Sigmoid colon (tissue), 7 donors: ENCODE results near the gene RHBDL1. TPM values are rescaled to one million over a fixed set of nuclear protein-coding genes. Genes with fewer than 3 reads are reported as not detected.
A peak's percentile ranks its signal among the peaks of the same experiment; 100 is the strongest.

Experiments
- DNase-seq: peaks from one replicate; pipeline ENCODE4 v3.0.0-alpha.2; 2019
- H3K27ac ChIP-seq, 4 donors: fragments of 200-600 bp; sonication (generic); one replicate each; pipeline ENCODE4 v1.5.1; 2016 to 2019; ENCODE audit warnings: mild to moderate bottlenecking in 1 of 4
- H3K27me3 ChIP-seq, 3 donors: fragments of 200-600 bp; sonication (generic); one replicate each; pipeline ENCODE4 v1.5.1; 2019; ENCODE audit warnings: mild to moderate bottlenecking in 1 of 3
- H3K36me3 ChIP-seq, 4 donors: fragments of 200-600 bp; sonication (generic); one replicate each; pipeline ENCODE4 v1.5.1; 2016 to 2019
- H3K4me1 ChIP-seq, 4 donors: fragments of 200-600 bp; sonication (generic); one replicate each; pipeline ENCODE4 v1.5.1; 2017 to 2019
- H3K4me3 ChIP-seq, 4 donors: fragments of 200-600 bp; sonication (generic); one replicate each; pipeline ENCODE4 v1.5.1; 2017 to 2019; ENCODE audit warnings: mild to moderate bottlenecking in 2 of 4, moderate library complexity in 1 of 4
- H3K9me3 ChIP-seq, 4 donors: fragments of 200-600 bp in 3 of 4; sonication (generic) in 3 of 4; one replicate each; pipeline versions ENCODE4 v1.5.1 to v1.6.1; 2013 to 2019
- EP300 ChIP-seq, 4 donors: sonication (generic); formaldehyde crosslinking; IDR thresholded peaks; one replicate each; pipeline ENCODE4 v1.6.1; 2017; ENCODE audit warnings: antibody characterized with exemption in 4 of 4
- POLR2A ChIP-seq, 2 donors: fragments of 450-650 bp; IDR thresholded peaks; one replicate each; pipeline ENCODE4 v1.6.1; 2016; ENCODE audit warnings: antibody characterized with exemption in 2 of 2, mild to moderate bottlenecking in 2 of 2, moderate library complexity in 2 of 2
- POLR2AphosphoS5 ChIP-seq, 4 donors: sonication (generic); formaldehyde crosslinking; IDR thresholded peaks; one replicate each; pipeline ENCODE4 v1.6.1; 2017; ENCODE audit warnings: antibody characterized with exemption in 4 of 4
- WGBS, 2 donors: extraction: QIAGEN DNeasy Blood & Tissue Kit; methylation state at CpG; one replicate each; pipeline ENCODE4 v1.1.7; 2013; 5-methylcytosine and 5-hydroxymethylcytosine counted together
- intact Hi-C: fragments of 100-400 bp; cut with DNase I; formaldehyde crosslinking; loops from one replicate; pipeline ENCODE4 v1.15.1; 2023
- polyA plus RNA-seq, 3 donors: library from polyadenylated mRNA; stranded (reverse); fragments of 200-250 nt; gene quantifications; one replicate each; pipeline ENCODE4 v1.2.3, GENCODE V29; 2013
- total RNA-seq, 4 donors: library from RNA; depleted of rRNA; stranded (reverse); fragments of >200 nt; gene quantifications; one replicate each; pipeline ENCODE4 v1.1.0, GENCODE V29; 2016
- TF ChIP-seq, protein P1 (sequence below), 4 experiments: fragments of 450-650 bp in 3 of 4; fragments of 200-600 bp in 1 of 4; IDR thresholded peaks; one replicate each; pipeline ENCODE4 v1.5.1; 2016 to 2019; ENCODE audit warnings: antibody characterized with exemption in 4 of 4, mild to moderate bottlenecking in 3 of 4, moderate library complexity in 2 of 4
- donor health status: healthy with polysubstance abuse.
- donor health status: Bipolar disorder and iron deficiency.
- donor health status: healthy.

RHBDL1 gene
- total and polyA plus RNA-seq, 7 donors = 0.46 to 6.1 (median 1.5) TPM; not detected in 2

DNA sequence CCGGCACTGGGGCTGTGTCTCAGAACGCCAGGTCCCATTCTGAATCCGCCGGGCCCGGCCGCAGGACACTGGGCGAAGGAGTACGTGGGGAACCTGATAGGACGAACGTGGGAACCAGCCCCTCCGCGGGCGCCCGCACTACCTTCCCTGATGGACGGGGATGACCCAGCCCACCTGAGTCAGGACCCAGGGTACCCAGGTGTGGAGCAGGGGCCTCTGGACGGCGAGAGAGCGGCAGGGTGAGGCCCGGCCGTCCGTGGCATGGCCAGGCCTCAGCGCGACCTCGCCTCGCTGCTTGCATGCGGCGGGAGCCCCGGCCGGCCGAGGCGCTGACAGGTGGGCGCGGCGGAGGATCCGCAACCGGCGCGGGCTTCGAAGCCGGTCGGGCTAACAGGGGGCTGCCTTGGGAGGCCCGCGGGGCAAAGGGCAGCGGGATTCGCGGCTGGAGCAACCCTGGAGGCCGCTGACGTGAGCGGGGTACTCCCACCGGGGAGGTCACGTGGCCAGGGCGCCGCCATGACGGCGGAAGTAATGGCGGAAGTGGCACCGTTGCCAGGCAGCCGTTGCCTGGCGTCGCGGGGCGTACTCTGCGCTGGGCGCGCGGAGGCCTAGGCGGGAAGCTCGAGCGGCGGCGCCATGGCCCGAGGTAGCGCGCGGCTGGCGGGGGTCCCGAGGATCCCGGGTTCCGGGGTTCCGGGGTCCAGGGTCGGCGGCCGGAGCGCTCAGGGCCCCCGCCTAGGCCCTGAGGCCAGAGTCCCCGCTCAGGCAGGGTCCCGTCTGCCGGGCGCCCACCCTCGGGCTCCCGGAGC is 26.5 kb upstream of the RHBDL1 start, which contains the start of gene WDR90:
WDR90 (plus strand) TSS at position 585 of the 809 bp plus-strand sequence; CDS start at position 637, 52 bp downstream.
- DNase-seq = peak; percentile 97
- peak; percentile 58 to 88 (median 76) for TF ChIP-seq POLR2AphosphoS5 (IDR thresholded peaks at IDR 0.05)
- TF ChIP-seq, protein P1, sequence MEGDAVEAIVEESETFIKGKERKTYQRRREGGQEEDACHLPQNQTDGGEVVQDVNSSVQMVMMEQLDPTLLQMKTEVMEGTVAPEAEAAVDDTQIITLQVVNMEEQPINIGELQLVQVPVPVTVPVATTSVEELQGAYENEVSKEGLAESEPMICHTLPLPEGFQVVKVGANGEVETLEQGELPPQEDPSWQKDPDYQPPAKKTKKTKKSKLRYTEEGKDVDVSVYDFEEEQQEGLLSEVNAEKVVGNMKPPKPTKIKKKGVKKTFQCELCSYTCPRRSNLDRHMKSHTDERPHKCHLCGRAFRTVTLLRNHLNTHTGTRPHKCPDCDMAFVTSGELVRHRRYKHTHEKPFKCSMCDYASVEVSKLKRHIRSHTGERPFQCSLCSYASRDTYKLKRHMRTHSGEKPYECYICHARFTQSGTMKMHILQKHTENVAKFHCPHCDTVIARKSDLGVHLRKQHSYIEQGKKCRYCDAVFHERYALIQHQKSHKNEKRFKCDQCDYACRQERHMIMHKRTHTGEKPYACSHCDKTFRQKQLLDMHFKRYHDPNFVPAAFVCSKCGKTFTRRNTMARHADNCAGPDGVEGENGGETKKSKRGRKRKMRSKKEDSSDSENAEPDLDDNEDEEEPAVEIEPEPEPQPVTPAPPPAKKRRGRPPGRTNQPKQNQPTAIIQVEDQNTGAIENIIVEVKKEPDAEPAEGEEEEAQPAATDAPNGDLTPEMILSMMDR (IDR thresholded peaks at IDR 0.05) = no peak
- TF ChIP-seq EP300 (IDR thresholded peaks at IDR 0.05) = no peak
- TF ChIP-seq POLR2A (IDR thresholded peaks at IDR 0.05) = peak; percentile 20 to 53
- Histone ChIP-seq H3K27ac (peak within 1 kb of the TSS; percentile 78 to 91 (median 90)), H3K4me3 (peak within 1 kb of the TSS; percentile 59 to 84 (median 66)), H3K36me3 (peaks cover 0 to 20% (median 0%) of the 10 kb centered on the region in 4 donors), H3K27me3 (no peaks in the 10 kb centered on the region), H3K4me1 (peaks cover 0 to 40% (median 34%) of the 10 kb centered on the region in 4 donors), H3K9me3 (no peaks in the 10 kb centered on the region)
- WGBS, 2 donors = 1% methylated on average over 91 of the region's 91 CpGs
- intact Hi-C loops = no loop called here

DNA sequence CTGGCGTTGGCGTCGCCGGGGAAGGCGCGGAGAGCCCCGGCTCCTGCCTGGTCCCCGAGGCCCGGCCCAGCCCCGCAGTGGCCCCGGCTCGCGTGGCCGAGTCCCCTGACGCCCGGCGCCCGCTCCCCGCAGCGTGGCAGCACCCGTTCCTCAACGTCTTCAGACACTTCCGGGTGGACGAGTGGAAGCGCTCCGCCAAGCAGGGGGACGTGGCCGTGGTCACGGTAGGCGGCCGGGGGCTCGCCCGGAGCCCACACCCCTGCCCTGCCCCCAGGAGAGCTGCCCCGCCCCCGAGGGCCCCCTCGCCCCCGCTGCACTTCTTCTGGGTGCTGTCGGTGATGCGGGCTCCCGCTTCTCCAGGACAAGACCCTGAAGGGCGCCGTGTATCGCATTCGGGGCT is 25.8 kb upstream of the RHBDL1 start:
- intact Hi-C loops = no loop called here
- 1 to 3% methylated on average over 44 of the region's 44 CpGs for WGBS, 2 donors
- H3K4me3 ChIP-seq = peak overlapping the region; percentile 59 to 84 (median 66)
- H3K27ac ChIP-seq = peak overlapping the region; percentile 78 to 91 (median 90)
- no peak for TF ChIP-seq POLR2A (IDR thresholded peaks at IDR 0.05)
- no peak for TF ChIP-seq EP300 (IDR thresholded peaks at IDR 0.05)
- TF ChIP-seq, protein P1 (IDR thresholded peaks at IDR 0.05) = no peak
- no peak for TF ChIP-seq POLR2AphosphoS5 (IDR thresholded peaks at IDR 0.05)
- no peaks in the 10 kb centered on the region for H3K27me3 ChIP-seq
- H3K36me3 ChIP-seq = peaks cover 0 to 20% (median 0%) of the 10 kb centered on the region in 4 donors
- H3K9me3 ChIP-seq = no peaks in the 10 kb centered on the region
- H3K4me1 ChIP-seq = peaks cover 0 to 40% (median 34%) of the 10 kb centered on the region in 4 donors
- DNase-seq = no peak

DNA sequence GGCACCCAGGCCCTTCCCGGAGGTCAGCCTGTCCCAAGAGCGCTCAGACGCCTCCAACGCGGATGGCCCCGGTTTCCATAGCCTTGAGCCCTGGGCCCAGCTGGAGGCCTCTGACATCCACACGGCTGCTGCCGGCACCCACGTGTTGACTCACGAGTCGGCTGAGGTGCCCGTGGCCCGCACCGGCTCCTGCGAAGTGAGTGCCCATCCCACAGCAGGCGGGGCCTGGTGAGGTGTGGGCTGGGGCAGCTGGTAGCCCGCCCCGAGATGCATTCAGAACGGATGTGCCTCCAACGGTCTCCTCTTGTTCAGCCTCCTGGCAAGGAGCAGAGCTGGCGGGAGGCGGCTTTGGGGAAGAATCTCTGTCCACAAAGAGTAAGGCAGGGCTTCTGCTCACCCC is 23.6 kb upstream of the RHBDL1 start:
- no peaks in the 10 kb centered on the region for H3K27me3 ChIP-seq
- TF ChIP-seq, protein P1 (IDR thresholded peaks at IDR 0.05) = no peak
- TF ChIP-seq EP300 (IDR thresholded peaks at IDR 0.05) = no peak
- TF ChIP-seq POLR2AphosphoS5 (IDR thresholded peaks at IDR 0.05) = no peak
- no peak for TF ChIP-seq POLR2A (IDR thresholded peaks at IDR 0.05)
- intact Hi-C loops = no loop called here
- peaks cover 0 to 34% (median 0%) of the 10 kb centered on the region in 4 donors for H3K36me3 ChIP-seq
- WGBS, 2 donors = 92 to 94% methylated on average over 22 of the region's 22 CpGs
- no peak overlapping the region for H3K27ac ChIP-seq
- H3K4me1 ChIP-seq = peaks cover 0 to 35% (median 31%) of the 10 kb centered on the region in 4 donors
- no peaks in the 10 kb centered on the region for H3K9me3 ChIP-seq
- DNase-seq = no peak
- H3K4me3 ChIP-seq = no peak overlapping the region

DNA sequence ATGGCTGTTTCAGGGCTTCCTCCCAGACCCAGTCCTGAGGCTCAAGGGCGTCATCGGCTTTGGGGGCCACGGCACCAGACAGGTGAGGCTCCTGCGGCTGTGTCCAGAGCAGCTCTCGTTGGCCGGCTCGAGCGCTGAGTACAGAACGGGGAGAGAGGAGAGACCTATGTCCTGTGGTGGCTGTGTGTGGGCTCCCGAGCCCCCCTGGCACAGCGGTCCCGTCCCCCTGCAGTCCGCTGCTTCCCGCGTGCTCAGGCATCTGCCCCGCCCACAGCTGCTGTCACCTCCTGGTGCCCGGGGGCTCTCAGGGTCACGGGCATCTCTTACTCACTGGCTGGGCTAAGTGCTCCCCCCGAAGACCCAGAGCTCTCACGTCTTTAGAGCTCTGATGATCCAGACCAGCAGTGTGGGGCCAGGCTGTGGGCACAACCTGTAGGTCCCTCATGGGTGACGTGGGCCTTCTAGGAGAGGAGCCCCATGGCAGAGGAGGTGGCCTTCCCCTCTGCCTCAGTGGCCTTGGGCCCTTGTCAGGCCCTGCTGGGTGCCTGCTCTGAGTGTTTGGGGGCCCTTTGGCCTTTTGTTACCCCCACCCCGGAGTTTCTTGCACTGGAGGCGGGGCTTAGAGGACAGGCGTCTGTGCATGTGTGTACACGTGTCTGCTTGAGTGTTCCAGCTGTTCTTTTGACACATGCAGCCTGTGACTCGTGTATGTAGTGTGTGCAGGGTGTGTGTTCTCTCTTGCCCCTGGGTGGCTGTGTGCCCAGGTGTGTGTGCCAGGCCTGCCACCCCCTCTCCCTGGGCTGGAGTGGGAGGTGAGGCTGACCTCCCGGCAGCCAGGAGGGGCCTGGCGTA is 22.8 kb upstream of the RHBDL1 start:
- 86 to 90% methylated on average over 28 of the region's 28 CpGs for WGBS, 2 donors
- no peaks in the 10 kb centered on the region for H3K27me3 ChIP-seq
- H3K27ac ChIP-seq = no peak overlapping the region
- intact Hi-C loops = no loop called here
- H3K4me1 ChIP-seq = peaks cover 0 to 27% (median 23%) of the 10 kb centered on the region in 4 donors
- no peak for DNase-seq
- H3K4me3 ChIP-seq = no peak overlapping the region
- no peaks in the 10 kb centered on the region for H3K9me3 ChIP-seq
- TF ChIP-seq POLR2AphosphoS5 (IDR thresholded peaks at IDR 0.05) (no peak), POLR2A (IDR thresholded peaks at IDR 0.05) (no peak), EP300 (IDR thresholded peaks at IDR 0.05) (no peak)
- TF ChIP-seq, protein P1 (IDR thresholded peaks at IDR 0.05) = no peak
- peaks cover 0 to 43% (median 0%) of the 10 kb centered on the region in 4 donors for H3K36me3 ChIP-seq
